GM12878 (cell line): Measurements from ENCODE around the gene ZBTB32. TPM values are rescaled to one million over a fixed set of nuclear protein-coding genes. Genes with fewer than 3 reads are reported as not detected.

Experiments used
- ATAC-seq: fragments of 200-7000 bp; cut with Tn5 transposase; 3 replicates; pipeline ENCODE4 v1.9.1; 2020; ENCODE audit warnings: mild to moderate bottlenecking, moderate library complexity
- BruUV-seq: library from RNA; stranded (reverse); fragments of 400-500 nt; replicated peaks from 2 replicates; lab custom pipeline; 2021; lab: Mats Ljungman, UMichigan
- CTCF ChIA-PET: fragments of 300-600 bp; sonication (Branson Sonifier 250); formaldehyde crosslinking; extraction: SDS; loops from one replicate; lab custom pipeline; 2021; ENCODE audit warnings: inconsistent platforms; lab: Yijun Ruan, JAX
- POLR2A ChIA-PET: fragments of 350-600 bp; formaldehyde crosslinking; extraction: SDS; loops from one replicate; lab custom pipeline; 2021; ENCODE audit warnings: inconsistent platforms; lab: Charles Lee
- RAD21 ChIA-PET: fragments of 300-600 bp; sonication (Branson Sonifier 250); formaldehyde crosslinking; loops from one replicate; lab custom pipeline; 2023; ENCODE audit warnings: antibody characterized with exemption; ENCODE audit not compliant: unreplicated experiment; lab: Charles Lee
- SMC1A ChIA-PET: fragments of 300-600 bp; sonication (Branson Sonifier 250); formaldehyde crosslinking; loops from one replicate; lab custom pipeline; 2023; ENCODE audit not compliant: unreplicated experiment, uncharacterized antibody; lab: Charles Lee
- DNase-seq: peaks from one replicate; pipeline ENCODE4 v3.0.0-alpha.2; 2011; ENCODE audit warnings: low read depth, low spot score
- FAIRE-seq: peaks from 3 replicates; lab custom pipeline; 2011; peaks lifted over from hg19 to GRCh38; lab: Jason Lieb, UNC
- H2AFZ ChIP-seq: 2 replicates; pipeline ENCODE4 v1.6.0; 2011; ENCODE audit warnings: low read depth, low read length, control low read depth; ENCODE audit not compliant: control insufficient read depth
- H3K27ac ChIP-seq: 2 replicates; pipeline ENCODE4 v1.5.1; 2011; ENCODE audit warnings: control low read depth; ENCODE audit not compliant: control insufficient read depth, insufficient read depth
- H3K27me3 ChIP-seq, 2 experiments: replicated peaks in 1 of 2; 2 replicates each; pipeline versions ENCODE4 v1.6.0 to v1.6.1; 2011; ENCODE audit warnings: low read length in 1 of 2; ENCODE audit not compliant: control insufficient read depth in 2 of 2, insufficient read depth in 2 of 2
- H3K36me3 ChIP-seq, 2 experiments: 2 replicates each; pipeline ENCODE4 v1.5.1; 2011; ENCODE audit warnings: low read length in 1 of 2; ENCODE audit not compliant: control insufficient read depth in 2 of 2, insufficient read depth in 2 of 2
- H3K4me1 ChIP-seq: 2 replicates; pipeline ENCODE4 v1.6.1; 2011; ENCODE audit warnings: mild to moderate bottlenecking, low read length, moderate library complexity, mixed read lengths; ENCODE audit not compliant: control insufficient read depth, insufficient read depth
- H3K4me2 ChIP-seq: 2 replicates; pipeline ENCODE4 v1.6.0; 2011; ENCODE audit warnings: control low read depth; ENCODE audit not compliant: control insufficient read depth, insufficient read depth
- H3K4me3 ChIP-seq: fragments of 200-600 bp; sonication (generic); 2 replicates; pipeline ENCODE4 v1.5.1; 2016
- H3K79me2 ChIP-seq: 2 replicates; pipeline ENCODE4 v1.6.0; 2011; ENCODE audit warnings: low read length; ENCODE audit not compliant: control insufficient read depth, insufficient read depth
- H3K9ac ChIP-seq: 2 replicates; pipeline ENCODE4 v1.8.0; 2011; ENCODE audit warnings: low read length, control low read depth, mixed read lengths; ENCODE audit not compliant: control insufficient read depth, insufficient read depth
- H3K9me3 ChIP-seq: replicated peaks from 3 replicates; pipeline ENCODE4 v1.5.1; 2011; ENCODE audit warnings: mild to moderate bottlenecking, low read length; ENCODE audit not compliant: control insufficient read depth, insufficient read depth
- H4K20me1 ChIP-seq: 2 replicates; pipeline ENCODE4 v1.6.0; 2011; ENCODE audit not compliant: control insufficient read depth, insufficient read depth
- CEBPZ ChIP-seq: fragments of 150-350 bp; IDR thresholded peaks from 2 replicates; pipeline ENCODE4 v1.6.1; 2016; ENCODE audit warnings: low read depth, low read length
- CHD4 ChIP-seq: fragments of 200-600 bp; sonication (generic); IDR thresholded peaks from 2 replicates; pipeline ENCODE4 v1.6.1; 2016; ENCODE audit warnings: mild to moderate bottlenecking
- HCFC1 ChIP-seq: fragments of 150-350 bp; IDR thresholded peaks from 2 replicates; pipeline ENCODE4 v1.6.1; 2014; ENCODE audit warnings: low read length
- MLLT1 ChIP-seq: fragments of 450-650 bp; IDR thresholded peaks from 2 replicates; pipeline ENCODE4 v1.6.1; 2016; ENCODE audit warnings: mild to moderate bottlenecking
- MTA3 ChIP-seq: IDR thresholded peaks from 2 replicates; pipeline ENCODE4 v1.6.1; 2012; ENCODE audit warnings: low read length, inconsistent platforms, borderline replicate concordance
- MXI1 ChIP-seq: fragments of 150-350 bp; IDR thresholded peaks from 2 replicates; pipeline ENCODE4 v1.6.1; 2011; ENCODE audit warnings: low read depth, mild to moderate bottlenecking, inconsistent platforms, low read length, improper control_type of control experiment
- NR2F1 ChIP-seq: fragments of 450-650 bp; conservative IDR thresholded peaks from 2 replicates; pipeline ENCODE4 v1.6.1; 2017; ENCODE audit warnings: mild to moderate bottlenecking
- PAX5 ChIP-seq: IDR thresholded peaks from 2 replicates; pipeline ENCODE4 v1.6.1; 2011; ENCODE audit warnings: low read depth, low read length, borderline replicate concordance
- POLR2A ChIP-seq: IDR thresholded peaks from 2 replicates; pipeline ENCODE4 v1.6.1; 2011; ENCODE audit warnings: low read depth, mild to moderate bottlenecking, low read length
- SMAD5 ChIP-seq: IDR thresholded peaks from 2 replicates; pipeline ENCODE4 v1.6.1; 2016; ENCODE audit warnings: antibody characterized with exemption, low read depth
- WGBS: methylation state at CpG from one replicate; pipeline ENCODE4 v1.1.6; 2016; ENCODE audit warnings: low lambda C conversion rate; ENCODE audit not compliant: insufficient replicate concordance, insufficient coverage; ENCODE audit errors: missing lambda C conversion rate; 5-methylcytosine and 5-hydroxymethylcytosine counted together
- in situ Hi-C: fragments of 300-500 bp; cut with MboI; formaldehyde crosslinking; loops from 9 replicates; pipeline ENCODE4 v1.14.3; 2018; ENCODE audit warnings: mixed read lengths
- intact Hi-C: fragments of 100-400 bp; cut with micrococcal nuclease; formaldehyde crosslinking; loops from one replicate; pipeline ENCODE4 v1.14.2; 2022; ENCODE audit not compliant: unreplicated experiment
- polyA plus RNA-seq, 11 experiments: library from polyadenylated mRNA; depleted of rRNA in 4 of 11; unstranded in 6 of 11; stranded (reverse) in 5 of 11; fragments of >200 nt; fragmentation: Nextera tagmentation in 4 of 11; fragmentation: Illumina TruSeq in 1 of 11; extraction: Ambion mirVana in 4 of 11; extraction: Trizol in 1 of 11; gene quantifications; 1 replicate in 1 of 11; 2 replicates in 10 of 11; pipeline versions ENCODE4 v1.2.1 to v1.2.3, GENCODE V29; 2011 to 2016; ENCODE audit warnings: inconsistent platforms in 2 of 11, missing spikeins in 2 of 11, low read depth in 1 of 11
- total RNA-seq, 4 experiments: library from RNA; depleted of rRNA in 3 of 4; stranded (reverse); fragments of >200 nt in 3 of 4; fragmentation: Illumina TruSeq in 1 of 4; extraction: Trizol in 1 of 4; gene quantifications; 2 replicates each; pipeline versions ENCODE4 v1.2.1 to v1.2.3, GENCODE V29; 2013 to 2021
- TF ChIP-seq, protein P1 (sequence below): IDR thresholded peaks from 2 replicates; pipeline ENCODE4 v1.6.1; 2012; ENCODE audit warnings: low read length, inconsistent platforms
- TF ChIP-seq, protein P2 (sequence below): fragments of 450-650 bp; conservative IDR thresholded peaks from 2 replicates; pipeline ENCODE4 v1.6.1; 2017; ENCODE audit warnings: mild to moderate bottlenecking, moderate library complexity

ZBTB32 gene
- total and polyA plus RNA-seq, 10 of the 15 experiments (the other 5 are each of a cell fraction or from before 2014, with no cell fraction given) = 1.0 to 46.7 (median 16.0) TPM

DNA sequence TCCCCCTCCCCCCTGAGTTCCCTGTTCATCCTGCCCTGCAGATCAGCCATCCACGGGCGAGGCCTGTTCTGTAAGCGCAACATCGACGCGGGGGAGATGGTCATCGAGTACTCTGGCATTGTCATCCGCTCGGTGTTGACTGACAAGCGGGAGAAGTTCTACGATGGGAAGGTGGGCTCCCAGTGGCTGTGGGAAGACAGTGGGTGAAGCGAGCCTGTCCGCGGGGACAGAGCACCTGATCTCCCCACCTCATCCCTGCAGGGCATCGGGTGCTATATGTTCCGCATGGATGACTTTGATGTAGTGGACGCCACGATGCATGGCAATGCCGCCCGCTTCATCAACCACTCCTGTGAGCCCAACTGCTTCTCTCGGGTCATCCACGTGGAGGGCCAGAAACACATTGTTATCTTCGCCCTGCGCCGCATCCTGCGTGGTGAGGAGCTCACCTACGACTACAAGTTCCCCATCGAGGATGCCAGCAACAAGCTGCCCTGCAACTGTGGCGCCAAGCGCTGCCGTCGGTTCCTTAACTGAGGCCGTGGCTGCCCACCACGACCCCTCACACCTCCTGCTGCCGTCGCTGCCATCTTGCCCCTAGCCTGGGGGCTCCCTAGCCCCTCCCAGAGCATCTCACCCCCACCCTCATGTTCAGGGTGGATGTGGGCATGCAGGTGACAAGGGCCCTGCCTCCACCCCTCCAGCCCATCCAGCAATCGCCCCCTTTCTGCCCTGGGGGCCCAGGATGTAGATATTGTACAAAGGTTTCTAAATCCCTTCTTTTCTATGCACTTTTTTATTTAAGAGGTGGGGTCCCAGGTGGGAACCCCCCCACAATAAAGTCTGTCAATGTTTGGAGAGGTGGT is 33.9 kb downstream of the ZBTB32 start:
- FAIRE-seq = no peak
- peaks cover 16% of the 10 kb centered on the region for H3K4me1 ChIP-seq
- no peak overlapping the region for H3K27ac ChIP-seq

More for the DNA sequence above, 33.9 kb downstream of the ZBTB32 start:
- DNase-seq (no peak), ATAC-seq (no peak)
- in situ Hi-C loops = no loop called here
- TF ChIP-seq MTA3 (no peak), NR2F1 (no peak), SMAD5 (no peak), MLLT1 (peak; percentile 51; the same call in 1 of the 2 replicates), MXI1 (no peak), HCFC1 (no peak), CEBPZ (no peak), PAX5 (peak; percentile 82; the same call in 1 of the 2 replicates), POLR2A (peak; percentile 39), CHD4 (no peak)
- TF ChIP-seq, protein P1, sequence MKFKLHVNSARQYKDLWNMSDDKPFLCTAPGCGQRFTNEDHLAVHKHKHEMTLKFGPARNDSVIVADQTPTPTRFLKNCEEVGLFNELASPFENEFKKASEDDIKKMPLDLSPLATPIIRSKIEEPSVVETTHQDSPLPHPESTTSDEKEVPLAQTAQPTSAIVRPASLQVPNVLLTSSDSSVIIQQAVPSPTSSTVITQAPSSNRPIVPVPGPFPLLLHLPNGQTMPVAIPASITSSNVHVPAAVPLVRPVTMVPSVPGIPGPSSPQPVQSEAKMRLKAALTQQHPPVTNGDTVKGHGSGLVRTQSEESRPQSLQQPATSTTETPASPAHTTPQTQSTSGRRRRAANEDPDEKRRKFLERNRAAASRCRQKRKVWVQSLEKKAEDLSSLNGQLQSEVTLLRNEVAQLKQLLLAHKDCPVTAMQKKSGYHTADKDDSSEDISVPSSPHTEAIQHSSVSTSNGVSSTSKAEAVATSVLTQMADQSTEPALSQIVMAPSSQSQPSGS = no peak
- TF ChIP-seq, protein P2, sequence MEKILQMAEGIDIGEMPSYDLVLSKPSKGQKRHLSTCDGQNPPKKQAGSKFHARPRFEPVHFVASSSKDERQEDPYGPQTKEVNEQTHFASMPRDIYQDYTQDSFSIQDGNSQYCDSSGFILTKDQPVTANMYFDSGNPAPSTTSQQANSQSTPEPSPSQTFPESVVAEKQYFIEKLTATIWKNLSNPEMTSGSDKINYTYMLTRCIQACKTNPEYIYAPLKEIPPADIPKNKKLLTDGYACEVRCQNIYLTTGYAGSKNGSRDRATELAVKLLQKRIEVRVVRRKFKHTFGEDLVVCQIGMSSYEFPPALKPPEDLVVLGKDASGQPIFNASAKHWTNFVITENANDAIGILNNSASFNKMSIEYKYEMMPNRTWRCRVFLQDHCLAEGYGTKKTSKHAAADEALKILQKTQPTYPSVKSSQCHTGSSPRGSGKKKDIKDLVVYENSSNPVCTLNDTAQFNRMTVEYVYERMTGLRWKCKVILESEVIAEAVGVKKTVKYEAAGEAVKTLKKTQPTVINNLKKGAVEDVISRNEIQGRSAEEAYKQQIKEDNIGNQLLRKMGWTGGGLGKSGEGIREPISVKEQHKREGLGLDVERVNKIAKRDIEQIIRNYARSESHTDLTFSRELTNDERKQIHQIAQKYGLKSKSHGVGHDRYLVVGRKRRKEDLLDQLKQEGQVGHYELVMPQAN = no peak
- Histone ChIP-seq H2AFZ (no peak overlapping the region), H3K36me3 (peaks cover 13 to 30% of the 10 kb centered on the region in 2 experiments; a peak in 3 of 4 replicates), H3K4me2 (no peak overlapping the region), H3K79me2 (peaks cover 15% of the 10 kb centered on the region), H4K20me1 (no peaks in the 10 kb centered on the region), H3K9ac (no peak overlapping the region), H3K27me3 (no peaks in the 10 kb centered on the region), H3K9me3 (no peaks in the 10 kb centered on the region), H3K4me3 (no peak overlapping the region)
- ChIA-PET CTCF (interaction anchor here (1.2 to 2.1 kb wide), 3 partner anchors 18 to 46 kb away, joined by 4 to 7 read pairs (median 7); no protein-coding TSS in a partner anchor), SMC1A (interaction anchor here (1.2 to 1.8 kb wide), 2 partner anchors 20 to 42 kb away, joined by 3 to 5 read pairs; no protein-coding TSS in a partner anchor), POLR2A (interaction anchor here (1.3 kb wide), 1 partner anchor 20 kb away, joined by 5 read pairs; no protein-coding TSS in a partner anchor), RAD21 (interaction anchor here (1.2 kb wide), 1 partner anchor 45 kb away, joined by 4 read pairs; no protein-coding TSS in a partner anchor)
- WGBS = 93% methylated on average over 37 of the region's 37 CpGs
- intact Hi-C loops = no loop called here
- BruUV-seq = no TSS peak
